G401 (cell line): ENCODE data around the gene DZIP1. TPM values are rescaled to one million over a fixed set of nuclear protein-coding genes. Genes with fewer than 3 reads are reported as not detected.
A peak's percentile ranks its signal among the peaks of the same experiment; 100 is the strongest.

Experiments
- DNase-seq: peaks from one replicate; pipeline ENCODE4 v3.0.0-alpha.2; 2015; ENCODE audit warnings: low spot score
- in situ Hi-C: cut with HindIII; loops from 2 replicates; pipeline ENCODE4 v1.10.0; 2016; ENCODE audit warnings: low sequenced_read_pairs, mixed read lengths
- total RNA-seq: library from RNA; depleted of rRNA; stranded (reverse); fragments of >200 nt; shearing (Covaris generic); gene quantifications from 2 replicates; pipeline ENCODE4 v1.2.3, GENCODE V29; 2014

Gene DZIP1
- total RNA-seq, 1 experiment from 2014 or later, result 75.1 TPM

GRCh38 chr13:95559100-95559499 lies 85.4 kb downstream of the DZIP1 start:
- in situ Hi-C loops, result no loop called here
- DNase-seq, result no peak

GRCh38 chr13:95557013-95557412 lies 87.5 kb downstream of the DZIP1 start:
- DNase-seq, result no peak
- in situ Hi-C loops, result no loop called here

GRCh38 chr13:95553581-95554385 lies 90.7 kb downstream of the DZIP1 start:
- DNase-seq, result no peak
- in situ Hi-C loops, result no loop called here

GRCh38 chr13:95552539-95553441 lies 91.7 kb downstream of the DZIP1 start, which contains the start of gene CLDN10:
CLDN10 (plus strand) TSS chr13:95552720; CDS start chr13:95552754, 34 bp downstream.
- in situ Hi-C loops, result no loop called here
- DNase-seq, result no peak

- no peak for DNase-seq
- in situ Hi-C loops, result no loop called here
Measured at GRCh38 chr13:95552208-95552538, 92.3 kb downstream of the DZIP1 start.

GRCh38 chr13:95547531-95548167 lies 96.9 kb downstream of the DZIP1 start:
- DNase-seq, result no peak
- in situ Hi-C loops, result no loop called here

- in situ Hi-C loops, result no loop called here
- no peak for DNase-seq
Measured at GRCh38 chr13:95546919-95547318, 97.6 kb downstream of the DZIP1 start.

- in situ Hi-C loops, result no loop called here
- DNase-seq, result no peak
Measured at GRCh38 chr13:95544293-95544692, 100.2 kb downstream of the DZIP1 start.

GRCh38 chr13:95541911-95542474 lies 102.5 kb downstream of the DZIP1 start:
- in situ Hi-C loops, result no loop called here

GRCh38 chr13:95541308-95541707 lies 103.2 kb downstream of the DZIP1 start:
- in situ Hi-C loops, result no loop called here

More at GRCh38 chr13:95541911-95542474, 102.5 kb downstream of the DZIP1 start:
- DNase-seq, result no peak

GRCh38 chr13:95540888-95541287 lies 103.6 kb downstream of the DZIP1 start:
- peak; percentile 9 for DNase-seq
- in situ Hi-C loops, result no loop called here

More at GRCh38 chr13:95541308-95541707, 103.2 kb downstream of the DZIP1 start:
- no peak for DNase-seq

- in situ Hi-C loops, result no loop called here
- no peak for DNase-seq
Measured at GRCh38 chr13:95536632-95537241, 107.8 kb downstream of the DZIP1 start.

- DNase-seq, result no peak
- in situ Hi-C loops, result no loop called here
Measured at GRCh38 chr13:95535243-95535642, 109.3 kb downstream of the DZIP1 start.

GRCh38 chr13:95533545-95534160 lies 110.9 kb downstream of the DZIP1 start:
- DNase-seq, result no peak
- in situ Hi-C loops, result no loop called here

- in situ Hi-C loops, result no loop called here
- no peak for DNase-seq
Measured at GRCh38 chr13:95530178-95530577, 114.3 kb downstream of the DZIP1 start.
